Erythroblast (primary cell): ENCODE data around the gene ELFN2.

ENCODE experiments used
- DNase-seq, 2 experiments: peaks; one replicate each; lab custom pipeline; 2025; lab: John Stamatoyannopoulos, UW
- GATA1 ChIP-seq: IDR thresholded peaks from 2 replicates; pipeline ENCODE4 v1.6.1; 2011; ENCODE audit warnings: low read depth, mild to moderate bottlenecking, control low read depth, low read length, moderate library complexity
- POLR2A ChIP-seq: IDR thresholded peaks from 2 replicates; pipeline ENCODE4 v1.6.1; 2011; ENCODE audit warnings: mild to moderate bottlenecking, low read length

Gene ELFN2

DNA sequence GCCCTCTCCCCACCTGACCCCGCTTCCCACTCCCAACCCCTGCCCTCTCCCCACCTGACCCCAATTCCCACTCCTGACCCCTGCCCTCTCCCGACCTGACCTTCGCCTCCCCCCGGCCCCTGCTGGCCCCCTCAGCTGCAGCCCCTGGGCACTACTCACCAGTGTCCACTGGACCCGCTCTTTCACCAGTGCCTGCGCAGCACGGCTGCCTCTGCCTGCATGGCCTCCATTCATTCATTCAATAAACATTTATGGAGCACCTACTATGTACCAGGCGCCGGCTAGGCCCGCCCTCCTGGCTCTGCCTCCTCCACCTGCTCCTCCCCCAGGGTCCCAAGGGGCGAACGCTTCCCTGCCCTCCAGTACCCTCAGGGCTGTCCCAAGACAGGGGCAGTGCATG lies 42.6 kb downstream of the ELFN2 start:
- no peak for TF ChIP-seq POLR2A
- no peak for TF ChIP-seq GATA1
- no peak for DNase-seq

DNA sequence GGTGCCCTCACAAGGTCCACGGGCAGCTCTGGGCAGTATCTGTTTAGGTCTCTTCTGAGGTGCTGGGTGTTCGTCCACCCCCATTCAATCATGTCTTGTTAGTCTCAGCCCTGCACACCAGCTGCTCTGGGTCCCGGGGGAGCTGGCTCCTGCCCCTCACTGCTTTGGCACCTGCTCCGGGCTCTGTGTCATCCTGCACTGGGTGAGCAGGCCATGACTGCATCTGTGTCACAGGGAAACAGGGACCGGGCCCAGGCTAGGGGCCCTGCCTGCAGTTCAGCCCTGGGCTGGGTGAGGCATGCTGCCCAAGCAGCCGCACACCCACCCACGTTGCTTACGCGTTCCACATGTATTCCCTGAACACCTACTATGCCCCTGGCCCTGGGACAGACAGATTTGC lies 43.9 kb downstream of the ELFN2 start:
- DNase-seq: no peak

GRCh38 chr22:37381489-37381888 lies 45.8 kb downstream of the ELFN2 start:
- no peak for DNase-seq
- no peak for TF ChIP-seq GATA1
- TF ChIP-seq POLR2A: no peak

More for the DNA sequence above, 43.9 kb downstream of the ELFN2 start:
- no peak for TF ChIP-seq GATA1
- TF ChIP-seq POLR2A: no peak

DNA sequence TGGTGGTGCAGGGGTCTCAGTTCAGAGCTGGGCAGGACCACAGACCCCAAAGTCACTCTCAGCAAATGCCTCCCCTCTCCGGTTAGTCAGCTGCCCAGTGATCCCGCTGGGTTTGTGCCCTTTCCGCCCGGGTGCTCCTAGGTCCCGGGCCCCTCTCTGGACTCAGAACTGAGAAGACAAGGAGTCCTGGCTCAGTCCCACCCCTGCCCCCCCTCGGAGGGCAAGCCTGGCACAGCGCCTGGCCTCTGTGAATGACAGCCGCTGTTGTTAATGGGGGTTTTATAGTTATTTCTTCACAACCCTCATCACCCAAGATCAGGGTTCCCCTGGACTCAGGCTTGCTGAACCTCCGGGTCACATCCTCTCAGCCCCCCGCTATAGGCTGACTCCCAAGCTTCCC lies 47.6 kb downstream of the ELFN2 start:
- DNase-seq: no peak
- no peak for TF ChIP-seq POLR2A
- no peak for TF ChIP-seq GATA1

DNA sequence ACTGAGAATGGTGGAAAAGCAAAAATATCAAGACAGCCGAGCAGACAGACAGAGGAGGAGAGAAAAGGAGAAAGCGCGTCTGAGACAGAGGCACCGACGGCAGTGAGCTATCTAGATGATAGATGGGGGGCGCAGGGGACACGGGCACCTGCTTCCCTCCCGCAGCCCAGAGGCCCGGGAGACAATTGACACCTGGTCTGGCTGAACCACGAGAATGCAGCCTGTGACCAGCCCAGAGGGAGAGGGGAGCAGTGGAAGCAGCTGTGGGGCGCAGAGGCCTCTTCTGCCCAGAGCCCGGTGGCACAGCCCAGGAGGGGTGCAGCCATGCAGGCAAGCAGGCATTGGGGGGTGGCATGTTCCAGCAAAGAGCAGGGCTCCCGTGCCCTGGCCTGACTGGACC lies 48.2 kb downstream of the ELFN2 start:
- TF ChIP-seq POLR2A (no peak), GATA1 (no peak)
- DNase-seq: no peak

- DNase-seq: no peak
- no peak for TF ChIP-seq GATA1
- TF ChIP-seq POLR2A: no peak
Measured at GRCh38 chr22:37378642-37379058, 48.6 kb downstream of the ELFN2 start.

DNA sequence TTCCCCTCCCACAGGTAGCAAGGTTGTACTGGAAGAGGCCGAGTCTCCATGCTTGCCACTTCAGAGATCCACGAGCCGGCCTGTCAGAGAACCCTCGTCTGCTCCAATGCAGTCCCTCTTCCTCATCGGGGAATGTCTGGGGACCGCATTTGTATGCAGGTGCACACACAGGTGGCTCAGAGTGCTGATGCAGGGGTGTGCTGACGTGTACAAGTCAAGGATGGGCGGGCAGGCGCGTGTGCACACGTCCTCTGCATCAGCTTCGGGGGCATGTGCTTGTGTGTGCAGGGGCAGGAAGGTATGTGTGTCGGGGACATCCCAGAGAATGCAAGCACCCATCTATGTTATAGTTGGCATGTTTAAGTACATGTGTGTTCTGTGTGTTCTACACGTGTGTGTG lies 49.4 kb downstream of the ELFN2 start:
- no peak for DNase-seq
- no peak for TF ChIP-seq GATA1
- no peak for TF ChIP-seq POLR2A

DNA sequence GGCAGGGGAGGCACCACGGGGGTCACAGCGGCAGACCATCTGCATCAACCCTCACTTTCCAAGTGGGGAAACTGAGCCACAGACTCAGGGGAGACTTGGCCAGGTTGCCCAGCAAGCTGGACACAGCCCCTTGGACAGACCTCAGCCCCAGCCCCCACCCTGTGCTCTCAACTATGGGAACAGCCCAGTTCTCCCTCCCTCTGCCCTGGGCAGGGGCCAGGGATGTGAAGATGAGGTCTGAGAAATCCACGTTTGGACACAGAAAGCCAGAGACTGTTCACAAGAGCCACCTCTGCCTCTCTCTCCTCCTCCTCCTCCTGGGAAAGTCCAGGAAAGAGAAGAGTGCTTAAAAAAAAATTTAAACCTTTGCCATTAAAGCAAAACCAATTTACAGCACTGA lies 50.1 kb downstream of the ELFN2 start:
- TF ChIP-seq POLR2A: no peak
- no peak for TF ChIP-seq GATA1
- DNase-seq: no peak

GRCh38 chr22:37376643-37377042 lies 50.6 kb downstream of the ELFN2 start:
- TF ChIP-seq POLR2A (no peak), GATA1 (no peak)
- no peak for DNase-seq

- DNase-seq: no peak
- no peak for TF ChIP-seq POLR2A
Measured at GRCh38 chr22:37375801-37376200, 51.5 kb downstream of the ELFN2 start.

GRCh38 chr22:37374571-37374970 lies 52.7 kb downstream of the ELFN2 start:
- TF ChIP-seq GATA1 (no peak), POLR2A (no peak)
- DNase-seq: no peak

- no peak for DNase-seq
- TF ChIP-seq GATA1 (no peak), POLR2A (no peak)
Measured at GRCh38 chr22:37373451-37373850, 53.8 kb downstream of the ELFN2 start.

DNA sequence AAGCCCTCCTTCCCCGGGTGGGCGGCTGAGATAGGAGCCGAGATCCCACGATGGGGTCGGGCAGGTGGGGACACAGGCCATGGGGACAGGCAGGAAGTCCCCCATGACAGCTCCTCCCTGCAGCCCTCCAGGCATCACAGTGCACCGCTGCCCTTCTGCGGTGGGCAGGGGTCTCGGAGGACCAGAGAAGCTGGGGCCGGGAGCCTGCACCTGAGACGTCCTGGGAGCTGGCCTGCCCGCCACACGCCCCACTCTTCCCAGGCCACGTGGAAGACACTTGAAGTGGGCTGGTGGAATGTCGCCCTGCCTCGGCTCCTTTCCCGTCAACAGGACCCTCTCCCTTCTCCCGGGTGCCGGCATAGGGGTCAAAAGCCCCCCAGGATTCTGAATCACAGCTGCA lies 55.4 kb downstream of the ELFN2 start:
- DNase-seq: no peak
- no peak for TF ChIP-seq GATA1
- no peak for TF ChIP-seq POLR2A

GRCh38 chr22:37371491-37371890 lies 55.8 kb downstream of the ELFN2 start:
- TF ChIP-seq GATA1 (no peak), POLR2A (no peak)
- no peak for DNase-seq

DNA sequence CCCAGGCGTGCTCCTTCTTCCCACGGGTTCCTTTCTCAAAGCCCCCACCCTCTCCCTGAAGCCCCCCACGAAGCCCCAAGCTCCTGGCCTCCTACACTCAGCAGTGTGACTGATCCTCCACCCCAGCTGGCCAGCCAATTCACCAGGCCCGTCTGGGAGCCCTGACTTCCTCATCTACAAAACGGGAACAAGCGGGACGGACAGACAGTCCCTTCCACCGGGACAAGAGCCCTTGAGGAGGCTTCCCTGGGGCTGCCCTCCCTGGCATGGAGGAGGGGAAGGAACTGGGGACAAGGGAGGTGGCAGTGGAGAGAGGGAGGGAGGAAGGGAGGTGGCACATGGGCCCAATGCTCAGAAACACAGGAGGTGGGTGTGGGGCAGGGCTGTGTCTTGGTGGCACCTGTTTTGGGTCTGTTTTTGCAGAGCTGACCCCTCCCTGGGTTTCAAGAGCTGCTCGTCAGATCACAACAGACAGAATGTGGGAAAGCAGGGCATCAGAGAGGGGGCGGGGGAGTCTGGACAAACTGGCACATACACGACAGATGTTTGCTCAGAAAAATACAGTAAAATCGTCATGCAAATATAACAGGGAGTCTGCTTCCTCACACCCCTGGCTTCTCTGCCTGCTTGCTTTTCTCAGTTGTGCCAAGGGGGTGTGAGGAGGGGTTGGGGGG lies 56.8 kb downstream of the ELFN2 start:
- TF ChIP-seq POLR2A (no peak), GATA1 (no peak)
- DNase-seq: no peak
